ENCODE measurements around the gene TPPP. TPM values are rescaled to one million over a fixed set of nuclear protein-coding genes. Genes with fewer than 3 reads are reported as not detected.

The TPPP gene
- total RNA-seq, 1 donor from 2014 or later = 2.2 TPM

- no peak for TF ChIP-seq EZH2 (IDR thresholded peaks at IDR 0.05; ENCODE audit: insufficient read depth, low read length)
- TF ChIP-seq, protein P1, sequence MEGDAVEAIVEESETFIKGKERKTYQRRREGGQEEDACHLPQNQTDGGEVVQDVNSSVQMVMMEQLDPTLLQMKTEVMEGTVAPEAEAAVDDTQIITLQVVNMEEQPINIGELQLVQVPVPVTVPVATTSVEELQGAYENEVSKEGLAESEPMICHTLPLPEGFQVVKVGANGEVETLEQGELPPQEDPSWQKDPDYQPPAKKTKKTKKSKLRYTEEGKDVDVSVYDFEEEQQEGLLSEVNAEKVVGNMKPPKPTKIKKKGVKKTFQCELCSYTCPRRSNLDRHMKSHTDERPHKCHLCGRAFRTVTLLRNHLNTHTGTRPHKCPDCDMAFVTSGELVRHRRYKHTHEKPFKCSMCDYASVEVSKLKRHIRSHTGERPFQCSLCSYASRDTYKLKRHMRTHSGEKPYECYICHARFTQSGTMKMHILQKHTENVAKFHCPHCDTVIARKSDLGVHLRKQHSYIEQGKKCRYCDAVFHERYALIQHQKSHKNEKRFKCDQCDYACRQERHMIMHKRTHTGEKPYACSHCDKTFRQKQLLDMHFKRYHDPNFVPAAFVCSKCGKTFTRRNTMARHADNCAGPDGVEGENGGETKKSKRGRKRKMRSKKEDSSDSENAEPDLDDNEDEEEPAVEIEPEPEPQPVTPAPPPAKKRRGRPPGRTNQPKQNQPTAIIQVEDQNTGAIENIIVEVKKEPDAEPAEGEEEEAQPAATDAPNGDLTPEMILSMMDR (IDR thresholded peaks at IDR 0.05; ENCODE audit: insufficient read depth, low read depth, low read length) = no peak
- Histone ChIP-seq H3K27me3 (ENCODE audit: insufficient read depth, low read length) (no peaks in the 10 kb centered on the region), H3K36me3 (ENCODE audit: insufficient read depth, low read length) (no peaks in the 10 kb centered on the region), H3K79me2 (ENCODE audit: insufficient read depth, low read length) (no peaks in the 10 kb centered on the region), H3K27ac (ENCODE audit: low read depth, low read length) (no peak overlapping the region), H3K4me1 (ENCODE audit: insufficient read depth, low read length) (no peaks in the 10 kb centered on the region), H3K4me2 (ENCODE audit: low read length) (no peak overlapping the region), H3K9ac (ENCODE audit: low read length) (no peak overlapping the region), H3K9me3 (ENCODE audit: insufficient read depth, low read depth, low read length) (no peaks in the 10 kb centered on the region), H4K20me1 (ENCODE audit: insufficient read depth, low read length) (no peaks in the 10 kb centered on the region), H2AFZ (ENCODE audit: low read depth, low read length) (no peak overlapping the region), H3K4me3 (ENCODE audit: insufficient read depth, low read depth, low read length) (no peak overlapping the region)
- no peak for DNase-seq (ENCODE audit: low read depth)
- Mint-ChIP-seq H3K9me3 (ENCODE audit: unreplicated experiment) (no peaks in the 10 kb centered on the region), H3K36me3 (ENCODE audit: low read depth, unreplicated experiment) (peaks cover 21% of the 10 kb centered on the region), H3K4me1 (ENCODE audit: low read depth, unreplicated experiment) (no peaks in the 10 kb centered on the region), H3K27me3 (ENCODE audit: low read depth, unreplicated experiment) (no peaks in the 10 kb centered on the region), H3K4me3 (ENCODE audit: unreplicated experiment) (no peak overlapping the region), H3K27ac (ENCODE audit: unreplicated experiment) (no peak overlapping the region)
- FAIRE-seq = no peak
These were observed 46.6 kb downstream of the TPPP start for GRCh38 chr5:646396-647201.

DNA sequence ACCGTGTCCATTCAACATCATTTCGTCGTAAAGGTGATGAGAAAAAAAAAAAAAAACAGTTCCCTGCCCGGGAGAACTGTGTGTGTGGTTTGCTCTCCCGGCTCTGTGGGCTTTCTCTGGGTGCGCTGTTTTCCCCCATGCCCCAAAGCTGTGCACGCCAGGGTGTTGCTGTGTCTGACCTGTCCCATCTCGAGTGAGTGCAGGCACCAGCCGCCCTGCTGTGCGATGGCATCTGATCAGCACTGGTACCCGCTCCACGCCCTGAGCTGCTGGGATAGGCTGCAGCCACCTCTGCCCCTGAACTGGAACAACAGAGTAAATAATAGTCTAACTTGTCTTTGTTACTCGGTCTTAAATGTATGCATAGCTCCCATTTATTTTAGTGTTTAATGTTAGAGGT is 47.7 kb downstream of the TPPP start:
- Mint-ChIP-seq H3K4me3 (ENCODE audit: unreplicated experiment) (no peak overlapping the region), H3K27ac (ENCODE audit: unreplicated experiment) (no peak overlapping the region), H3K27me3 (ENCODE audit: low read depth, unreplicated experiment) (no peaks in the 10 kb centered on the region), H3K36me3 (ENCODE audit: low read depth, unreplicated experiment) (peaks cover 23% of the 10 kb centered on the region), H3K4me1 (ENCODE audit: low read depth, unreplicated experiment) (no peaks in the 10 kb centered on the region), H3K9me3 (ENCODE audit: unreplicated experiment) (no peaks in the 10 kb centered on the region)
- Histone ChIP-seq H3K9me3 (ENCODE audit: insufficient read depth, low read depth, low read length) (no peaks in the 10 kb centered on the region), H2AFZ (ENCODE audit: low read depth, low read length) (no peak overlapping the region), H3K4me1 (ENCODE audit: insufficient read depth, low read length) (no peaks in the 10 kb centered on the region), H3K27me3 (ENCODE audit: insufficient read depth, low read length) (no peaks in the 10 kb centered on the region), H3K27ac (ENCODE audit: low read depth, low read length) (no peak overlapping the region), H4K20me1 (ENCODE audit: insufficient read depth, low read length) (no peaks in the 10 kb centered on the region), H3K4me3 (ENCODE audit: insufficient read depth, low read depth, low read length) (no peak overlapping the region), H3K4me2 (ENCODE audit: low read length) (no peak overlapping the region), H3K36me3 (ENCODE audit: insufficient read depth, low read length) (peaks cover 3% of the 10 kb centered on the region), H3K9ac (ENCODE audit: low read length) (no peak overlapping the region), H3K79me2 (ENCODE audit: insufficient read depth, low read length) (no peaks in the 10 kb centered on the region)
- no peak for FAIRE-seq
- no peak for DNase-seq (ENCODE audit: low read depth)
- TF ChIP-seq, protein P1 (IDR thresholded peaks at IDR 0.05; ENCODE audit: insufficient read depth, low read depth, low read length) = no peak
- no peak for TF ChIP-seq EZH2 (IDR thresholded peaks at IDR 0.05; ENCODE audit: insufficient read depth, low read length)

- Mint-ChIP-seq H3K4me1 (ENCODE audit: low read depth, unreplicated experiment) (no peaks in the 10 kb centered on the region), H3K27me3 (ENCODE audit: low read depth, unreplicated experiment) (no peaks in the 10 kb centered on the region), H3K36me3 (ENCODE audit: low read depth, unreplicated experiment) (peaks cover 26% of the 10 kb centered on the region), H3K4me3 (ENCODE audit: unreplicated experiment) (no peak overlapping the region), H3K9me3 (ENCODE audit: unreplicated experiment) (no peaks in the 10 kb centered on the region), H3K27ac (ENCODE audit: unreplicated experiment) (no peak overlapping the region)
- H3K27ac ChIP-seq (ENCODE audit: low read depth, low read length) = no peak overlapping the region
- H3K4me1 ChIP-seq (ENCODE audit: insufficient read depth, low read length) = no peaks in the 10 kb centered on the region
- DNase-seq (ENCODE audit: low read depth) (no peak), FAIRE-seq (no peak)
- no peaks in the 10 kb centered on the region for H3K27me3 ChIP-seq (ENCODE audit: insufficient read depth, low read length)
- H2AFZ ChIP-seq (ENCODE audit: low read depth, low read length) = no peak overlapping the region
- H3K9ac ChIP-seq (ENCODE audit: low read length) = no peak overlapping the region
- peaks cover 5% of the 10 kb centered on the region for H3K36me3 ChIP-seq (ENCODE audit: insufficient read depth, low read length)
- H3K4me3 ChIP-seq (ENCODE audit: insufficient read depth, low read depth, low read length) = no peak overlapping the region
- no peaks in the 10 kb centered on the region for H3K9me3 ChIP-seq (ENCODE audit: insufficient read depth, low read depth, low read length)
- H3K4me2 ChIP-seq (ENCODE audit: low read length) = no peak overlapping the region
- H4K20me1 ChIP-seq (ENCODE audit: insufficient read depth, low read length) = no peaks in the 10 kb centered on the region
- no peaks in the 10 kb centered on the region for H3K79me2 ChIP-seq (ENCODE audit: insufficient read depth, low read length)
- no peak for TF ChIP-seq EZH2 (IDR thresholded peaks at IDR 0.05; ENCODE audit: insufficient read depth, low read length)
- TF ChIP-seq, protein P1 (IDR thresholded peaks at IDR 0.05; ENCODE audit: insufficient read depth, low read depth, low read length) = no peak
These were observed 48.2 kb downstream of the TPPP start for GRCh38 chr5:644971-645370.

All from astrocyte (in vitro differentiated cells and primary cell).